GM12873 (cell line): ENCODE results near the gene ACKR3.

Source experiments
- TF ChIP-seq, protein P1 (sequence below): IDR thresholded peaks from 2 replicates; pipeline ENCODE4 v1.5.1; 2012; ENCODE audit warnings: low read depth, mild to moderate bottlenecking, moderate library complexity, low read length, control low read depth; ENCODE audit not compliant: insufficient read depth; ENCODE audit errors: missing control alignments

Gene ACKR3

DNA sequence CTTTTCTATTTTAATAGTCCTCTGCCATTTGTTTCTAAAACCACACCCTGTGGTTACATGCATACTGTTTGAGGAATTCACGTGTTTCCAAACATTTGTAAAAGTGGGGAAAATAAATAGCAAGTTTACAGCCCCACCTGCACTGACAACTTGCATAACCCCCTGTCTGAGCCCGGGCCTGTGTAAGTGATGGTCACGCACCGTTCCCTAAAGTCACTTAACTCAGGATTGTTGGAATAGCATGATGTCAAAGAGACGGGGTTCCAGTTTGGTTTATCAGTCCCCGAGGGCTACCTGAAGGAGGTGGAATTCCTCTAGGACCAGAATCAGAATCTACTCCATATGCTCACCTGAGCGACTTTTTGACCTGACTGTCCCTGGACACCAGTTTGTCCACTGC is 30.5 kb downstream of the ACKR3 start:
- TF ChIP-seq, protein P1, sequence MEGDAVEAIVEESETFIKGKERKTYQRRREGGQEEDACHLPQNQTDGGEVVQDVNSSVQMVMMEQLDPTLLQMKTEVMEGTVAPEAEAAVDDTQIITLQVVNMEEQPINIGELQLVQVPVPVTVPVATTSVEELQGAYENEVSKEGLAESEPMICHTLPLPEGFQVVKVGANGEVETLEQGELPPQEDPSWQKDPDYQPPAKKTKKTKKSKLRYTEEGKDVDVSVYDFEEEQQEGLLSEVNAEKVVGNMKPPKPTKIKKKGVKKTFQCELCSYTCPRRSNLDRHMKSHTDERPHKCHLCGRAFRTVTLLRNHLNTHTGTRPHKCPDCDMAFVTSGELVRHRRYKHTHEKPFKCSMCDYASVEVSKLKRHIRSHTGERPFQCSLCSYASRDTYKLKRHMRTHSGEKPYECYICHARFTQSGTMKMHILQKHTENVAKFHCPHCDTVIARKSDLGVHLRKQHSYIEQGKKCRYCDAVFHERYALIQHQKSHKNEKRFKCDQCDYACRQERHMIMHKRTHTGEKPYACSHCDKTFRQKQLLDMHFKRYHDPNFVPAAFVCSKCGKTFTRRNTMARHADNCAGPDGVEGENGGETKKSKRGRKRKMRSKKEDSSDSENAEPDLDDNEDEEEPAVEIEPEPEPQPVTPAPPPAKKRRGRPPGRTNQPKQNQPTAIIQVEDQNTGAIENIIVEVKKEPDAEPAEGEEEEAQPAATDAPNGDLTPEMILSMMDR: no peak

DNA sequence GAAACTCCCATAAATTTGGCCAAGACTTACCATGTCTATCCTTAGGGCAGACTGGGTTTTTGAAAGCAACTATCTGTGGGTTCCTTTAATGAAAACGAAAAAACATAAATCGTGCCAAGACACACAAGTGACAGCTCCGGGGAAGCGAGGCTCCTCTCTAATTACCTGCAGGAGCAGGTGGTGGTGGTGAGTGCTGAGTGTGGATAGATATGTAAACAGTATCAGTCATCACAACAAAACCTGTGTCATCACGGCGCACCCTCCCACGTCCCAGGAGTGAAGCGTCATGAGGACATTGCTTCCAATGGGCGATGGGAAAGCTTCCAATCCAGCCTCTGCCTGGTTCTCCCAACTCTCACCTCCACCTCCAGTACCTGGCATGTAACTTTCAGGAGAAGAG is 31.3 kb downstream of the ACKR3 start:
- TF ChIP-seq, protein P1: no peak

DNA sequence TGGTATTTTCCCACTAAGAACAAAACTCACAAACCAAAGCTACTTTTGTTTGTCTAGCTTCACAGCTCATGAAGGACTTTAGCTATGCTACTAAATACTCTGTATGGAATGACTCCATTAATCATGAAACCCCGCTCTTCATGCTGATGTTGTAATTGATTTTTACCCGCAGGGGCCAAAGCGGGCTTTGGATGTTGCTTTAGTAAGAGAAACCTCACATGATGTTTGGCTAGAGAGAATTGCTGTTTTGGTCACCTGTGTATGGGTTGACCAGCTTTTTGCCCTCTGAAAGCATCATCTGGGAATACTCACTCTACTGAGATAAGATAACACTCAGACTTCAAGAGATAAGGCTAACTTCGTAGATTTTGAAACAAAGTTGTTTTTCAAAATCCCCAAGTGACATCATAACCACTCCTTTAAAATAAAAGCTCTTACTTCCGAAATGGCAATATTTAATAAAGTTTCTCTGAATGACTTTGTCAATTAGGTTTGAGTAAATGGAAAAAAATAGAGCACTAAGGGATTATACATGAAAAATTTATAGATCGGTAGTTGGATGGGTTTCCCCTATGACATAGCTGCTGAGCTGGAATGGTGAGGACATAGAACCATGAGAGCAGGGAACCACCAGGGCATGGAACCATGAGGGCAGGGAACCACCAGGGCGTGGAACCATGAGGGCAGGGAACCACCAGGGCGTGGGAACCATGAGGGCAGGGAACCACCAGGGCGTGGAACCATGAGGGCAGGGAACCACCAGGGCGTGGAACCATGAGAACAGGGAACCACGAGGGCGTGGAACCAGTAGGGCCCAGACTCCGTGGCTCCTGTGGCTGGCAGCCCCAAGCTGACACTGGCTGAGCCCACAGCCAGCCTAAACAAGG is 31.9 kb downstream of the ACKR3 start:
- TF ChIP-seq, protein P1: no peak

GRCh38 chr2:236602678-236603077 is 33.1 kb downstream of the ACKR3 start:
- TF ChIP-seq, protein P1: no peak

GRCh38 chr2:236603361-236604015 is 33.9 kb downstream of the ACKR3 start:
- TF ChIP-seq, protein P1: no peak

DNA sequence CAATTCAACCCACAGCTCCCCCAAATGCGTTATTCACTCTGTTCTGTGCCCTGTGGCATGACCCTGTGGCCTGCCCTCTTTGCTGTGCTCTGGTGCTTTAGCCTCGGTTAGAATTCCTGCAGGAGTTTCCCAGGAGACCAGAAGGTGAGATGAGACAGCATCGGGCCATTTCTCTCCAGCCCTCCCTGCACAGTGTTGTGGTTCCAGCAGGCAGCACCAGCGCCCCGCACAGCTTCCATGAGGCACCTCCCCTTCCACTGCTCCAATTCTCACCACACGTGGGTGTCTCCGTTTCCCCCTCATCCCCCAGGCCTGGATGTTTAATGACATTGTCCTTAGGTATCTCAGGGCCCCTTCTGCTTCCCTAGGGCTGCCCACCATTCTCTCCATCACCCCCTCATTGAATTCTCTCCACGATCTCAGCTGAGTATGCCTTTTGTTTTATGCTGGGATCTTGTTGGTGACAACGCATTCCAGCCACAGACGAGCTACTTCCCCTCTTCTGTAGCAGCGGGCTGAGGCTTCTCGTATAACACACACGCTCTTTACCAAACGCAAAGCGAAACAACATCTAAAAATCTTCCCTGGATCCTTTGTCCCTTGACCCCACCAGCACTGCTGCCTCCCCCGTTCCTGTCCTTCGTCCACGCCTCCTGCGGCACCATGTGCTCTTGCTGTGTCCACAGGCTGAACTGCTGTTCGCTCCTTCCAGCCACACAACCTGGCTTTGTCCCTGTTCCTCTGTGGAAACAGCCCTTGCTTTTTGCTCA is 35.1 kb downstream of the ACKR3 start:
- TF ChIP-seq, protein P1: no peak

DNA sequence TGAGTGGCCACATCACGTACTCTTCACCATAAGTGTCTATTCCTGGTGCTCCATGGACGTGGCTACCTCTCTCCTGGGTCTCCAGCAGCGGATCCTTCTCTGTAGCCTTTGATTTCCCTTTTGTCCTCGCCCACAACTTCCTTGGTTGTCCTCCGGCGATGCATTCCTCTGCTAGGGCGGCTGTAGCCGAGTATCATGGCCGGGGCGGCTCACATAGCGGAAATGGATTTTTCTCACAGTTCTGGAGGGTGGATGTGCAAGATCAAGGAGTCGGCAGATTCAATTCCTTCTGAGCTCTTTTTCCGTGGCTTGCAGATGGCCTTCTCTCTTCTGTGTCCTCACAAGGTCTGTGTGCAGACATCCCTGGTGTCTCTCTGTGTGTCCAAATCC is 35.7 kb downstream of the ACKR3 start:
- TF ChIP-seq, protein P1: no peak
